Measurements from ENCODE around the gene CBY2.
"Not testable (repeated sequence)": the region's sequence is repeated elsewhere in the genome, so short reads cannot be mapped to it uniquely, and the experiment has no call there.

Gene CBY2, protein sequence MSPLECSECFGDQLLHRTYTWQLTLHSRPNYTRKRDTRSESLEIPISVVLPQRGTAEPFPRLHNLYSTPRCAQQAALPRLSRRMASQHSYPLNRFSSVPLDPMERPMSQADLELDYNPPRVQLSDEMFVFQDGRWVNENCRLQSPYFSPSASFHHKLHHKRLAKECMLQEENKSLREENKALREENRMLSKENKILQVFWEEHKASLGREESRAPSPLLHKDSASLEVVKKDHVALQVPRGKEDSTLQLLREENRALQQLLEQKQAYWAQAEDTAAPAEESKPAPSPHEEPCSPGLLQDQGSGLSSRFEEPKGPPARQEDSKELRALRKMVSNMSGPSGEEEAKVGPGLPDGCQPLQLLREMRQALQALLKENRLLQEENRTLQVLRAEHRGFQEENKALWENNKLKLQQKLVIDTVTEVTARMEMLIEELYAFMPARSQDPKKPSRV

DNA sequence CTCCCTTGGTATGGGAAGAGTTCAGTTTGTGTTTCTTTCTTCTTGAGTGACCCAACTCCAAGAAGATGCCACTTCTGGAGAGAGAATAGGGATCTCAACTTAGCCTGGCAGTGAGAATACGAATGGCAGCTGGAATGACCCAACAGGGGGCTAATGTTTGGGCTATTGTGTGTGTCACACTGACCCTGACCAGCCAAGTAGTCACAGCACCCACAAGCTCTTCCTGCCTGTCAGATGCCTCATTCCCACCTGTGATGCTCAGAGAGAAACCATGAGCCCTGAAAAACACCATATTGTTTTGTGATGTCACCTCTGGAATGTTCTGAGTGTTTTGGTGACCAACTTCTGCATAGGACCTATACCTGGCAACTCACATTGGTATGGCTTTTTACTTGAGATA, at the start of gene CBY2:
CBY2 (plus strand) TSS at position 233 of the 400 bp plus-strand sequence; CDS start at position 304, 71 bp downstream.
- in situ Hi-C loops (cut with MboI; ENCODE audit: low sequenced_read_pairs) = no loop called here

DNA sequence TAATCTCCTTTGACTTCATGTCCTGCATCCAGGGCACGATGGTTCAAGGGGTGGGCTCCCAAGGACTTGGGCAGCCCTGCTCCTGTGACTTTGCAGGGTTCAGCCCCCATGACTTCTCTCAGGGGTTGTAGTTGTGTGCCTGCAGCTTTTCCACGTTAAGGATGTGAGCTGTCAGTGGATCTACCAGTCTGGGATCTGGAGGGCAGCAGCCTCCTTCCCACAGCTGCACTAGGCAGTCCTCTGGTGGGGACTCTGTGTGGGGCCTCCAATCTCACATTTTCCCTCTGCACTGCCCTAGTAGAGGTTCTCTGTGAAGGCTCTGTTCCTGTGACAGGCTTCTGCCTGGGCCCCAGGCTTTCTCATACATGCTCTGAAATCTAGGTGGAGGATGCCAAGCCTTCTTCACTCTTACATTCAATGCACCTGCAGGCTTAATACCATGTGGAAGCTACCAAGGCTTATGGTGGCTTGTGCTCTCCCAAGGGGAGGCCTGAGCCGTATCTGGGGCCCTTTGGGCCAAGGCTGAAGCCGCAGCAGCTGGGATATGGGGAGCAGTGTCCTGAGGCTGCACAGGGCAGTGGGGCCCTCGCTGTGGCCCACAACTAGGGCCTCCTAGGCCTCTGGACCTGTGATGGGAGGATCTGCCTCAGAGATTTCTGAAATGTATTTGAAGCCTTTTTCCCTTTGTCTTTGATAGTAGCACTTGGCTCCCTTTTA, 47.3 kb upstream of the CBY2 start:
- in situ Hi-C loops (cut with MboI; ENCODE audit: low sequenced_read_pairs) = no loop called here

- in situ Hi-C loops (cut with MboI; ENCODE audit: low sequenced_read_pairs) = no loop called here
These were observed 43.4 kb upstream of the CBY2 start for GRCh38 chr13:45658586-45659235.

DNA sequence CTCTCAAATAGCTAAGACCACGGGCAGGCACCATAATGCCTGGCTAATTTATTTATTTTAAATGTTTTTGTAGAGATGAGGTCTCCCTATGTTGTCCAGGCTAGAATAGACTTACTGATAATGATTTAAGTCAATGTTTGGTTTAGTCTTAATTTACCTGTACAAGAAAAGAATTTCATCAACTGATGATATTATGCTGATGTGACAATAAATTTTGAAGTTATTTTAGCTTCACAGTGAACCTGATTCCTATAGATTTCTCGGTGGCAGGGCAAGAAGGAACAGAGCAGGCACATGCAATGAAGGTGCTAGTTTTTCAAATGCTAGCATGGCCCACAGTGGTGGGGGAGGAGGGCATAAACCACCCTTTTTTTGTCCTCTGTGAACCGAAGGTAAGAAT, 42.6 kb upstream of the CBY2 start:
- in situ Hi-C loops (cut with MboI; ENCODE audit: low sequenced_read_pairs) = no loop called here

- in situ Hi-C loops (cut with MboI; ENCODE audit: low sequenced_read_pairs) = not testable (repeated sequence)
These were observed 41.7 kb upstream of the CBY2 start for GRCh38 chr13:45660458-45660857.

GRCh38 chr13:45662162-45662561, 40.0 kb upstream of the CBY2 start:
- in situ Hi-C loops (cut with MboI; ENCODE audit: low sequenced_read_pairs) = no loop called here

DNA sequence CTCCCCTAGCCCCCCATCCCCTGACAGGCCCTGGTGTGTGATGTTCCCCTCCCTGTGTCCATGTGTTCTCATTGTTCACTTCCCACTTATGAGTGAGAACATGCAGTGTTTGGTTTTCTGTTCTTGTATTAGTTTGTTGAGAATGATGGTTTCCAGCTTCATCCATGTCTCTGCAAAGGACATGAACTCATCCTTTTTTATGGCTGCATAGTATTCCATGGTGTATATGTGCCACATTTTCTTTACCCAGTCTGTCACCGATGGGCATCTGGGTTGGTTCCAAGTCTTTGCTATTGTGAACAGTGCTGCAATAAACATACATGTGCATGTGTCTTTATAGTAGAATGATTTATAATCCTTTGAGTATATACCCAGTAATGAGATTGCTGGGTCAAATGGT, 39.2 kb upstream of the CBY2 start:
- in situ Hi-C loops (cut with MboI; ENCODE audit: low sequenced_read_pairs) = not testable (repeated sequence)

- in situ Hi-C loops (cut with MboI; ENCODE audit: low sequenced_read_pairs) = not testable (repeated sequence)
These were observed 32.5 kb upstream of the CBY2 start for GRCh38 chr13:45669626-45670025.

- in situ Hi-C loops (cut with MboI; ENCODE audit: low sequenced_read_pairs) = no loop called here
These were observed 31.8 kb upstream of the CBY2 start for GRCh38 chr13:45670189-45670885.

- in situ Hi-C loops (cut with MboI; ENCODE audit: low sequenced_read_pairs) = no loop called here
These were observed 27.2 kb upstream of the CBY2 start for GRCh38 chr13:45674908-45675307.

DNA sequence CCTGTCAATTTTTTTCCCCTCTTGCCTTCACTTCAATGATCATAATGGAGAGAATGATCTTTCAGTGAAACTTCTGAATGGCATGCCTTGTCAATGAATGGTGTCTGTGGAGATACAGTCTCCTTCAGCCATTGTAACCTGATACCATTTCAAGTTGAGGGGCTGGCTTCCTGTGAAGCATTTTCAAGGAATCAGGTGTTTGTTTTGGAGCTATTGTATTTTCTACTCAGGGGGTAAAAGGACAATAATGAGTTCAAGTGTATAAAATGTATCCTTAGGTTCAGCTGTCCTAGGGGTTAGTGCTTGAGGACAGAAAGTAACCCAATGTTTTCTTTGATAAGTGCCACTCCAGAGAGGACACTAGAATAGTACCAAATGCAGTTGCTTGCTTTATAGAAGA, 23.8 kb upstream of the CBY2 start:
- in situ Hi-C loops (cut with MboI; ENCODE audit: low sequenced_read_pairs) = no loop called here

- in situ Hi-C loops (cut with MboI; ENCODE audit: low sequenced_read_pairs) = no loop called here
These were observed 21.0 kb upstream of the CBY2 start for GRCh38 chr13:45681113-45681512.

DNA sequence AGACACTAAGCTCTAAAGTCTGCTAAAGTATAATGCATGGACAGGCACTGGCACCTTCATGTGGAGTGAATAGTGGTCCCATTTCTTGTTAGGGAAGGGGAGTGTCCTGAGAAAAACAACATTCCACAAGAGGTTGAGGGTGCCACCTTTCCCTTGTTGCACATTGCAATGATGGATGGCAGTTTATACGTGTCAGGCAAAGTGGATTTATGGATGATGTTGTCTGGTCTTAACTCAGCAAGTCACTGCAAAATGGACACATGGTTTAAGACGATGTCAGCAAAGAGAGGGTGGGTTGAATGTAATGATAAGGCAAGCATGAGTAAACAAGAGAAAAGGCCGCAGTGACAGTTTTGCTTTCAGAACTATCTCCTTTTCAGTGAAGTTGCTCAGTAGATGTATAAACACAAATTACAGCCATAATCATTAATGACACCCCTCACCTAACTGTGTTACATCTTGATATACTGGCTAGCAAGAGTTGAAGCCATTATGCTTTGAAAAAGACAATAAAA, 19.6 kb upstream of the CBY2 start:
- in situ Hi-C loops (cut with MboI; ENCODE audit: low sequenced_read_pairs) = no loop called here

GRCh38 chr13:45683701-45684100, 18.4 kb upstream of the CBY2 start:
- in situ Hi-C loops (cut with MboI; ENCODE audit: low sequenced_read_pairs) = no loop called here

GRCh38 chr13:45688577-45688976, 13.5 kb upstream of the CBY2 start:
- in situ Hi-C loops (cut with MboI; ENCODE audit: low sequenced_read_pairs) = no loop called here

DNA sequence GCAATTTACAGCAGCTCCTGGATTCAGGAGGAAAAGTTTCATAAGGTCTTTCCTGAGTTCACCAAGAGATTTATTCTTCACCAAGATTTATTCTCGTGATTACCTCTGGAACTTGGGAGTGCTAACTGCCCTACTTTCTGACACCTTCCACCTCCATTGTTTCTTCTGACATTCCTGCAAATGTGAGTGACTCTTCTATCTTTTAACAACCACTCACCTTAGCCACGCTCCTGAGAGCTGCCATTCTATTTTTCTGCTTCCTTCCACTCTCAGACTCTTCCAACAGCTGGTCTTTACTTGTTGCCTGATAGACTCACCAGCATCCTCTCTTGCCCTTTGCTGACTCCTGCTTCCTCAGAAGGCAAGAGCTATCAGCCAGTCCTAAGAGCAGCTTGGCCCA, 11.5 kb upstream of the CBY2 start:
- in situ Hi-C loops (cut with MboI; ENCODE audit: low sequenced_read_pairs) = no loop called here

DNA sequence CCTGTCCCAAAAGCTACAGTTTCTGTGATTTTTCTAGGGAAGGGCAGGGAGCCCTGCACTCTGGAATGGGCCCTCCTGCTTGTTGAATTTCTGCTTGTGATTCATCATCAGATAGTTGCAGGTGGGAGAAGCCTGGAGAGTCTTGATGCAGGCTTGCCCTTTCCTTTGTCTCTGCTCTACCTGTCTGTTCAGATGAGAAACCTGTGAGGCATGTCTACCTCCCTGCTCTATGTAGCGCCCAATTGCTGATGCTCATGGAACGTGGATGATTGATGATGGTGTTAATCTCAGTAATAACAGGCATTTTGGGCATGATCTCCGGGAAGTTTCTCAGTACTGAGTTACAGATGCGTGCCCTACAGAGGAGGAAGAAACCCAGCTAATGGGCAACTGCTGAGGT, 10.9 kb upstream of the CBY2 start:
- in situ Hi-C loops (cut with MboI; ENCODE audit: low sequenced_read_pairs) = no loop called here

GRCh38 chr13:45691667-45692066, 10.5 kb upstream of the CBY2 start:
- in situ Hi-C loops (cut with MboI; ENCODE audit: low sequenced_read_pairs) = no loop called here

DNA sequence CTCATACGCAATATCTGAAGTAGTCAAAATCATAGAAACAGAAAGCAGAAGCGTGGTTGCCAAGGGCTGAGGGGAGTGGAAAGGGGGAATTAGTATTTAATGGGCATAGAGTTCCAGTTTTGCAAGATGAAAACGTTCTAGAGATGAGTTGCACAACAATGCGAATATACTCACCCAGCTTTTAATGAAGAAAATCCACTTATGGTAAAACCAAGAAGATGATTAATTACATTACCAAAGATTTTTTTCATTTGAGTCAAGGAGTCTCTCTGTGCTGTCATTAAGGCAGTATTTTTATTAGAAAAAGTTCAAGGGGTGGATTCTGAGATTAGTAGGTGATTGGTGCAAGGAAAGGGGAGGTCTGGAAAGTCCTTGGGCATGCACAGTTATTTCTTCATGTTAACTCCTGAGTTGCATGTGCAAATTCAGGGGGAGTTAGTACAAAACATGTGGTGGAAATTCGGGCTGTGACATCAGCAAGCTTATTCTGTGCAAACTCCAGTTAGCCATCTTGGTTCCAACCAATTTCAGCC, 6.9 kb upstream of the CBY2 start:
- in situ Hi-C loops (cut with MboI; ENCODE audit: low sequenced_read_pairs) = no loop called here

GRCh38 chr13:45696610-45697226, 5.4 kb upstream of the CBY2 start:
- in situ Hi-C loops (cut with MboI; ENCODE audit: low sequenced_read_pairs) = no loop called here
